Osteoblast (primary cell): Measurements from ENCODE around the gene ADARB2. TPM values are rescaled to one million over a fixed set of nuclear protein-coding genes. Genes with fewer than 3 reads are reported as not detected.

Experiments
- DNase-seq: peaks from one replicate; pipeline ENCODE4 v3.0.0; 2011; ENCODE audit warnings: low spot score, mixed read lengths; ENCODE audit not compliant: insufficient read length; ENCODE audit errors: missing footprints
- H2AFZ ChIP-seq: 2 replicates; pipeline ENCODE4 v1.6.0; 2011; ENCODE audit warnings: mild to moderate bottlenecking, low read length
- H3K27ac ChIP-seq: 2 replicates; pipeline ENCODE4 v1.5.1; 2011; ENCODE audit warnings: mild to moderate bottlenecking, low read depth, low read length, moderate library complexity
- H3K27me3 ChIP-seq: 2 replicates; pipeline ENCODE4 v1.6.0; 2012; ENCODE audit warnings: mild to moderate bottlenecking, control low read depth, inconsistent platforms, low read length, moderate library complexity; ENCODE audit not compliant: insufficient read depth
- H3K36me3 ChIP-seq: 2 replicates; pipeline ENCODE4 v1.5.1; 2011; ENCODE audit warnings: mild to moderate bottlenecking, low read length, control low read depth, moderate library complexity; ENCODE audit not compliant: insufficient read depth
- H3K4me1 ChIP-seq: 2 replicates; pipeline ENCODE4 v1.5.1; 2011; ENCODE audit warnings: mild to moderate bottlenecking, low read length, control low read depth, moderate library complexity; ENCODE audit not compliant: insufficient read depth
- H3K4me2 ChIP-seq: 2 replicates; pipeline ENCODE4 v1.6.0; 2011; ENCODE audit warnings: mild to moderate bottlenecking, low read length; ENCODE audit not compliant: insufficient read depth
- H3K4me3 ChIP-seq: fragments of 200-600 bp; sonication (generic); 3 replicates; pipeline ENCODE4 v1.5.1; 2012; ENCODE audit warnings: mild to moderate bottlenecking, low read length, inconsistent platforms; ENCODE audit not compliant: insufficient read depth
- H3K79me2 ChIP-seq: 2 replicates; pipeline ENCODE4 v1.6.0; 2012; ENCODE audit warnings: mild to moderate bottlenecking, low read length, control low read depth, inconsistent platforms; ENCODE audit not compliant: insufficient read depth
- H3K9me3 ChIP-seq: 2 replicates; pipeline ENCODE4 v1.5.1; 2011; ENCODE audit warnings: low read depth, low read length, control low read depth
- H4K20me1 ChIP-seq: 2 replicates; pipeline ENCODE4 v1.6.0; 2012; ENCODE audit warnings: mild to moderate bottlenecking, low read length, control low read depth; ENCODE audit not compliant: insufficient read depth
- total RNA-seq: library from RNA; depleted of rRNA; stranded (reverse); fragments of >200 nt; gene quantifications from 2 replicates; pipeline ENCODE4 v1.2.3, GENCODE V29; 2012
- TF ChIP-seq, protein P1 (sequence below): IDR thresholded peaks from 2 replicates; pipeline ENCODE4 v1.5.1; 2011; ENCODE audit warnings: mild to moderate bottlenecking, low read depth, low read length, moderate library complexity; ENCODE audit errors: extremely low read depth

The ADARB2 gene
- total RNA-seq, 1 donor: not detected

DNA sequence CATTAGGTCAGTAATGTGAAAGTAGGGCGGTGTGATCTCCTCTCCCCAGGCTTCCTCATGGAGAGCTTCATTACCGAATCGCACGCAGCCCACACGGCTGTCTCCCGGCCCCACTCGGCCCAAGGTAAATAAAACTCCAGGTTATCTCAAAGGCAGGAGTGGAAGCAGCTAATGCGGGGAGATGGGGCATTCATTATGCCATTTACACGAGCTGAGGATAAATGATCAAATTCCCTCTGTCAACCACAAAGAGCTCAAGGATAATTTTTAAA lies 93.5 kb downstream of the ADARB2 start:
- no peak overlapping the region for H2AFZ ChIP-seq
- H3K79me2 ChIP-seq: no peaks in the 10 kb centered on the region
- H3K4me3 ChIP-seq: no peak overlapping the region
- no peak overlapping the region for H3K4me2 ChIP-seq
- no peaks in the 10 kb centered on the region for H3K27me3 ChIP-seq
- H3K36me3 ChIP-seq: no peaks in the 10 kb centered on the region
- TF ChIP-seq, protein P1, sequence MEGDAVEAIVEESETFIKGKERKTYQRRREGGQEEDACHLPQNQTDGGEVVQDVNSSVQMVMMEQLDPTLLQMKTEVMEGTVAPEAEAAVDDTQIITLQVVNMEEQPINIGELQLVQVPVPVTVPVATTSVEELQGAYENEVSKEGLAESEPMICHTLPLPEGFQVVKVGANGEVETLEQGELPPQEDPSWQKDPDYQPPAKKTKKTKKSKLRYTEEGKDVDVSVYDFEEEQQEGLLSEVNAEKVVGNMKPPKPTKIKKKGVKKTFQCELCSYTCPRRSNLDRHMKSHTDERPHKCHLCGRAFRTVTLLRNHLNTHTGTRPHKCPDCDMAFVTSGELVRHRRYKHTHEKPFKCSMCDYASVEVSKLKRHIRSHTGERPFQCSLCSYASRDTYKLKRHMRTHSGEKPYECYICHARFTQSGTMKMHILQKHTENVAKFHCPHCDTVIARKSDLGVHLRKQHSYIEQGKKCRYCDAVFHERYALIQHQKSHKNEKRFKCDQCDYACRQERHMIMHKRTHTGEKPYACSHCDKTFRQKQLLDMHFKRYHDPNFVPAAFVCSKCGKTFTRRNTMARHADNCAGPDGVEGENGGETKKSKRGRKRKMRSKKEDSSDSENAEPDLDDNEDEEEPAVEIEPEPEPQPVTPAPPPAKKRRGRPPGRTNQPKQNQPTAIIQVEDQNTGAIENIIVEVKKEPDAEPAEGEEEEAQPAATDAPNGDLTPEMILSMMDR: no peak
- H3K4me1 ChIP-seq: no peaks in the 10 kb centered on the region
- H3K27ac ChIP-seq: no peak overlapping the region
- no peaks in the 10 kb centered on the region for H4K20me1 ChIP-seq
- no peak for DNase-seq
- no peaks in the 10 kb centered on the region for H3K9me3 ChIP-seq

DNA sequence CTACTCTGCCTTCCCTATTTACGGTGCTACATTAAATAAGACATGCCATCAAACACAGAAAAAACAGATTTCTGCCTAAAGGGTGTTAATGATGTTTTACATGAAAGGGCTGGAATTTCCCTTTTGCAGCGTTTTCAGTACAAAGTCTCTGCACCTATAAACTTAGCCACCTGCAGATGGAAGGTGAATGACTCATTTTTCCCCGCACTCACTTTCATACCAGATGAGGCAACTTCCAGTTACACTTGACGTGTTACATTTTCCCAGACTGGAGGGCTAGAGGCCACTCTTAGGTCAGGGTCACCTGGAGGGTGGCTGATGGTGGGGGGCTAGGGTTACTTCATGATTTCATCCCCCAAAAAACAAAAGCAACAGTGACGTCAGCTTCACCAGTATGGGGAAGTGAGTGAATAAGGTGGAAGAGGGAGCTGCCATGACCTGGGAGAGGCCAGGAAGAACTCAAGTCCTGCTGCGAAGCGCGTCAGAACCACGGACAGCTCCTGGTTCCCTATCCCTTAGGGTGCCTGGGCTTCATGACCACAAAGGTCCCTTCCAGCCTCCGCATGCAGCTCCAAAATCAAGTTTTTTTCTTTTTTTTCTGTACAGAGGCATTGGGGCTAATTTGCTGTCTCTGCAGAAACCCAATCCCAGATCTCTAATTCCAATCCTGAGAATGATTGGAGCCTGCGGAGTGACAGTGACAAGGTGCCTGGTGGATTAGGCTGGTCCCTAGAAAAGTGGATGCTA lies 94.0 kb downstream of the ADARB2 start:
- no peaks in the 10 kb centered on the region for H3K36me3 ChIP-seq
- DNase-seq: no peak
- H3K27ac ChIP-seq: no peak overlapping the region
- H4K20me1 ChIP-seq: no peaks in the 10 kb centered on the region
- TF ChIP-seq, protein P1: no peak
- no peaks in the 10 kb centered on the region for H3K79me2 ChIP-seq
- no peak overlapping the region for H2AFZ ChIP-seq
- H3K4me2 ChIP-seq: no peak overlapping the region
- H3K27me3 ChIP-seq: no peaks in the 10 kb centered on the region
- no peak overlapping the region for H3K4me3 ChIP-seq
- no peaks in the 10 kb centered on the region for H3K9me3 ChIP-seq
- no peaks in the 10 kb centered on the region for H3K4me1 ChIP-seq

DNA sequence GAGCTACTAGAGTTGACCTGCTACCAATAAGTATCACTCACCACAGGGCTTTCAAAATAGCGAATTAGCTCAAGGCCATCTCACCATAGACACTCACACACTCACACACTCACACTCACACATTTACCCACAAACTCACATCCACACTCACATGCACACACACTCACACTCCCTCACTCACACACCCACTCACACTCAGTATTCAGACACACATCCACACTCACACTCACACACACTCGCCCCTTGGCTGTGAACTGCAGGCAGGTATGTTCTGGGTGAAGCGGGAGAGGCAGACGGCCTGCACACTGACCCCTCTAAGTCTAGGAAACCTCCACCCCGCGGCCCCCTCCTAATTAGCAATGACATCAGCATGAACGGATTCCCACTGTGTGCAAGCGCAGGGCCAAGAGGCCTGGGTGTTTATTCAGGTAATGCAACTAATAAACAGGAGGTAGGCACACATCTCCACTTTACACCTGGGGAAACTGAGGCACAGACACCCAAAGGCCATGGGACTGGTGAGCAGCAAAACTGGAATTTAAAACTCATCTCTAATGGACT lies 94.6 kb downstream of the ADARB2 start:
- Histone ChIP-seq H3K9me3 (no peaks in the 10 kb centered on the region), H3K79me2 (no peaks in the 10 kb centered on the region), H3K4me2 (no peak overlapping the region), H3K36me3 (no peaks in the 10 kb centered on the region), H3K27me3 (no peaks in the 10 kb centered on the region), H3K4me3 (no peak overlapping the region), H3K4me1 (no peaks in the 10 kb centered on the region), H4K20me1 (no peaks in the 10 kb centered on the region), H3K27ac (no peak overlapping the region), H2AFZ (no peak overlapping the region)
- DNase-seq: no peak
- TF ChIP-seq, protein P1: no peak

DNA sequence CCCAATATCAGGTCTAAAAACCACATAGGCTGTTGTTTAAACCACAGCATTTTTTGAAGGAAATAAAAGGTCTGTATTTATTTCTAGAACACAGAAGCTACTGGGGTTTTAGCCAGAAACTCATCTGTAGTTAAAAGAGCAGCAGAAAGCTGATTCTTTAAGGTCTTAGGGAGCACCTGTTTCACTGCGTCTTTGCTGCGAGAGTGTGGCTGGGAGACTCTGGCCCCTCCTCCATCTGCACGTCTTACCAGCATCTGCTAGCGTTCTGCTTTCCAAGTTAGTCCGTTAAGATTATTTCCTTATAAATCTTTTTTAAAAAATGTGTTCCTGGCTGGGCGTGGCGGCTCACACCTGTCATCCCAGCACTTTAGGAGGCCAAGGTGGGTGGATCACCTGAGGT lies 95.9 kb downstream of the ADARB2 start:
- no peak overlapping the region for H3K4me3 ChIP-seq
- H3K4me1 ChIP-seq: no peaks in the 10 kb centered on the region
- DNase-seq: no peak
- H3K79me2 ChIP-seq: no peaks in the 10 kb centered on the region
- TF ChIP-seq, protein P1: no peak
- no peaks in the 10 kb centered on the region for H4K20me1 ChIP-seq
- H2AFZ ChIP-seq: no peak overlapping the region
- H3K27me3 ChIP-seq: no peaks in the 10 kb centered on the region
- no peaks in the 10 kb centered on the region for H3K9me3 ChIP-seq
- no peaks in the 10 kb centered on the region for H3K36me3 ChIP-seq
- no peak overlapping the region for H3K27ac ChIP-seq
- H3K4me2 ChIP-seq: no peak overlapping the region
